CD8-positive, alpha-beta memory T cell (primary cell): ENCODE results near the gene FADS1. TPM values are rescaled to one million over a fixed set of nuclear protein-coding genes. Genes with fewer than 3 reads are reported as not detected.

Experiments
- CTCF ChIA-PET: fragments of 350-600 bp; sonication (Branson Sonifier 250); formaldehyde crosslinking; loops from one replicate; lab custom pipeline; 2021; ENCODE audit warnings: antibody characterized with exemption; lab: Charles Lee
- POLR2A ChIA-PET: fragments of 350-600 bp; sonication (Branson Sonifier 250); formaldehyde crosslinking; loops from one replicate; lab custom pipeline; 2021; ENCODE audit warnings: antibody characterized with exemption; lab: Charles Lee
- DNase-seq, 5 donors: peaks; one replicate each; pipeline versions ENCODE4 v3.0.0 to v3.0.0-alpha.2; 2020 to 2022; ENCODE audit warnings: mixed read lengths in 1 of 5
- H3K27ac ChIP-seq: one replicate; pipeline ENCODE4 v1.7.0; 2013; ENCODE audit warnings: low read depth, mild to moderate bottlenecking, low read length, moderate library complexity
- H3K27me3 ChIP-seq: 2 replicates; pipeline ENCODE4 v1.7.0; 2013; ENCODE audit warnings: low read length, mild to moderate bottlenecking; ENCODE audit not compliant: insufficient read depth, poor library complexity, severe bottlenecking
- H3K36me3 ChIP-seq: 2 replicates; pipeline ENCODE4 v1.7.0; 2013; ENCODE audit warnings: mild to moderate bottlenecking, low read length, moderate library complexity; ENCODE audit not compliant: insufficient read depth
- H3K4me1 ChIP-seq: 2 replicates; pipeline ENCODE4 v1.7.0; 2013; ENCODE audit warnings: mild to moderate bottlenecking, low read length, moderate library complexity; ENCODE audit not compliant: insufficient read depth
- H3K4me3 ChIP-seq: 2 replicates; pipeline ENCODE4 v1.7.0; 2013; ENCODE audit warnings: mild to moderate bottlenecking, low read length
- H3K9me3 ChIP-seq: 2 replicates; pipeline ENCODE4 v1.7.0; 2013; ENCODE audit warnings: mild to moderate bottlenecking, low read length
- H3K27ac Mint-ChIP-seq, 8 donors: one replicate each; pipeline ENCODE4 v1.8.0; 2020 to 2021; ENCODE audit warnings: mixed read lengths in 8 of 8, mild to moderate bottlenecking in 6 of 8, inconsistent platforms in 3 of 8, moderate library complexity in 3 of 8
- H3K27me3 Mint-ChIP-seq, 2 donors: one replicate each; pipeline ENCODE4 v1.8.0; 2020 to 2021; ENCODE audit warnings: mixed read lengths in 2 of 2, mild to moderate bottlenecking in 1 of 2, moderate library complexity in 1 of 2
- H3K36me3 Mint-ChIP-seq, 3 donors: one replicate each; pipeline ENCODE4 v1.8.0; 2020 to 2021; ENCODE audit warnings: mixed read lengths in 3 of 3, inconsistent platforms in 1 of 3, mild to moderate bottlenecking in 1 of 3
- H3K4me1 Mint-ChIP-seq, 3 donors: one replicate each; pipeline ENCODE4 v1.8.0; 2020 to 2021; ENCODE audit warnings: mixed read lengths in 3 of 3, inconsistent platforms in 1 of 3, mild to moderate bottlenecking in 1 of 3
- H3K4me3 Mint-ChIP-seq, 7 donors: one replicate each; pipeline ENCODE4 v1.8.0; 2020 to 2021; ENCODE audit warnings: mixed read lengths in 7 of 7, mild to moderate bottlenecking in 6 of 7, moderate library complexity in 4 of 7, inconsistent platforms in 2 of 7
- H3K9me3 Mint-ChIP-seq, 5 donors: one replicate each; pipeline ENCODE4 v1.8.0; 2020 to 2022; ENCODE audit warnings: mixed read lengths in 5 of 5, mild to moderate bottlenecking in 3 of 5, moderate library complexity in 2 of 5, inconsistent platforms in 1 of 5
- polyA plus RNA-seq: library from polyadenylated mRNA; unstranded; fragments of 300-500 nt; fragmentation: Illumina TruSeq; gene quantifications from one replicate; pipeline ENCODE4 v1.2.3, GENCODE V29; 2021
- total RNA-seq, 2 experiments: library from RNA; stranded (reverse); gene quantifications; one replicate each; pipeline ENCODE4 v1.2.3, GENCODE V29; 2021

FADS1 gene
- total and polyA plus RNA-seq, 3 experiments from 2014 or later = 1.4 to 6.3 (median 6.3) TPM

DNA sequence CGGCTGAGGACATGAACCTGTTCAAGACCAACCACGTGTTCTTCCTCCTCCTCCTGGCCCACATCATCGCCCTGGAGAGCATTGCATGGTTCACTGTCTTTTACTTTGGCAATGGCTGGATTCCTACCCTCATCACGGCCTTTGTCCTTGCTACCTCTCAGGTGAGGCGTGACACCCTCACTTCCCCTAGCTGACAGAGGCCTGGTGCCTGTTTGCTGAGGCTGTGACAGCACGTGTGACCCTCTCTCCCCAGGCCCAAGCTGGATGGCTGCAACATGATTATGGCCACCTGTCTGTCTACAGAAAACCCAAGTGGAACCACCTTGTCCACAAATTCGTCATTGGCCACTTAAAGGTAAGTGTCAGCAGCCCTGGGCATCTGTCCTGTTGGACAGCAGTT lies 23.6 kb upstream of the FADS1 start:
- no peaks in the 10 kb centered on the region for H3K27me3 ChIP-seq
- no peaks in the 10 kb centered on the region for H3K36me3 ChIP-seq
- H3K4me3 ChIP-seq = no peak overlapping the region
- Mint-ChIP-seq H3K27ac (peak overlapping the region in 1 of 8 donors; percentile 72), H3K27me3 (peaks cover 0 to 1% of the 10 kb centered on the region in 2 donors), H3K9me3 (no peaks in the 10 kb centered on the region), H3K4me3 (peak overlapping the region in 1 of 7 donors; percentile 44), H3K4me1 (peaks cover 4 to 6% (median 5%) of the 10 kb centered on the region in 3 donors), H3K36me3 (peaks cover 0 to 5% (median 0%) of the 10 kb centered on the region in 3 donors)
- H3K27ac ChIP-seq = no peak overlapping the region
- DNase-seq = no peak
- H3K4me1 ChIP-seq = peaks cover 2% of the 10 kb centered on the region
- ChIA-PET CTCF (no interaction called here), POLR2A (no interaction called here)
- no peaks in the 10 kb centered on the region for H3K9me3 ChIP-seq

GRCh38 chr11:61839742-61840141 lies 22.9 kb upstream of the FADS1 start:
- POLR2A ChIA-PET = no interaction called here
- peaks cover 0 to 5% (median 0%) of the 10 kb centered on the region in 3 donors for H3K36me3 Mint-ChIP-seq

GRCh38 chr11:61838921-61839320 lies 22.1 kb upstream of the FADS1 start:
- no peak overlapping the region for H3K4me3 Mint-ChIP-seq
- H3K9me3 ChIP-seq = no peaks in the 10 kb centered on the region
- no peak overlapping the region for H3K27ac ChIP-seq
- POLR2A ChIA-PET = no interaction called here
- no peak overlapping the region for H3K4me3 ChIP-seq
- CTCF ChIA-PET = interaction anchor here (1.3 kb wide), 1 partner anchor 59 kb away, joined by 3 read pairs; no protein-coding TSS in a partner anchor
- H3K9me3 Mint-ChIP-seq = no peaks in the 10 kb centered on the region
- DNase-seq = no peak
- no peaks in the 10 kb centered on the region for H3K36me3 ChIP-seq
- no peaks in the 10 kb centered on the region for H3K27me3 ChIP-seq
- H3K4me1 Mint-ChIP-seq = peaks cover 14 to 19% (median 17%) of the 10 kb centered on the region in 3 donors
- H3K36me3 Mint-ChIP-seq = peaks cover 0 to 5% (median 0%) of the 10 kb centered on the region in 3 donors
- no peak overlapping the region for H3K27ac Mint-ChIP-seq
- peaks cover 16% of the 10 kb centered on the region for H3K4me1 ChIP-seq
- peaks cover 0 to 1% of the 10 kb centered on the region in 2 donors for H3K27me3 Mint-ChIP-seq

More at GRCh38 chr11:61839742-61840141, 22.9 kb upstream of the FADS1 start:
- CTCF ChIA-PET = no interaction called here
- H3K9me3 Mint-ChIP-seq = no peaks in the 10 kb centered on the region
- no peaks in the 10 kb centered on the region for H3K9me3 ChIP-seq
- no peak overlapping the region for H3K4me3 ChIP-seq
- no peaks in the 10 kb centered on the region for H3K36me3 ChIP-seq
- H3K4me3 Mint-ChIP-seq = no peak overlapping the region
- H3K27ac ChIP-seq = no peak overlapping the region
- H3K27me3 ChIP-seq = no peaks in the 10 kb centered on the region
- H3K4me1 ChIP-seq = peaks cover 8% of the 10 kb centered on the region
- H3K27ac Mint-ChIP-seq = no peak overlapping the region
- DNase-seq = no peak
- H3K27me3 Mint-ChIP-seq = peaks cover 0 to 1% of the 10 kb centered on the region in 2 donors
- peaks cover 6 to 11% (median 10%) of the 10 kb centered on the region in 3 donors for H3K4me1 Mint-ChIP-seq

DNA sequence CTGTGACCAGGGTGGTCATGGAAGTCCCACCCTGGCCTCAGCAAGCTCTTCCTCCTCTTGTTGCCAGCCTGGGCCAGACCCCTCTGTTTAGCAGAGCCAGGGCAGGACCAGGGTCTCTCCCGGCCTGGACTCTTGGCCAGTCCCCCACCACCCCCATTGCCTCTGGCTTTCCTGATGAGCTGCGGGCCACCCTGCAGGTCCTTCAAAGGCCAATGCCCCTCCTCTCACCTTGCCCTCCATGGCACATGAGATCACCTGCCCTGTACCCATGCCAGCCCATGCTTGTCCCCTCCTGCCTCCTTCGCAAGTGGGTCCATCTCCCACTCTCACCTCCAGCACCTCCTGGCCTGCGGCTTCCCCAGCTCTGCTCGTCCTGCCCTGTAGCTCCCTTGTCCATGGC lies 21.7 kb upstream of the FADS1 start:
- CTCF ChIA-PET = interaction anchor here (1.3 kb wide), 1 partner anchor 60 kb away, joined by 3 read pairs; no protein-coding TSS in a partner anchor
- no peak for DNase-seq
- Mint-ChIP-seq H3K4me3 (no peak overlapping the region), H3K9me3 (no peaks in the 10 kb centered on the region), H3K27me3 (peaks cover 1% of the 10 kb centered on the region in 2 donors), H3K36me3 (peaks cover 0 to 5% (median 0%) of the 10 kb centered on the region in 3 donors), H3K27ac (no peak overlapping the region), H3K4me1 (peaks cover 18 to 23% (median 21%) of the 10 kb centered on the region in 3 donors)
- POLR2A ChIA-PET = no interaction called here
- H3K27me3 ChIP-seq = no peaks in the 10 kb centered on the region
- no peaks in the 10 kb centered on the region for H3K36me3 ChIP-seq
- no peak overlapping the region for H3K4me3 ChIP-seq
- no peak overlapping the region for H3K27ac ChIP-seq
- no peaks in the 10 kb centered on the region for H3K9me3 ChIP-seq
- H3K4me1 ChIP-seq = peaks cover 20% of the 10 kb centered on the region

- H3K4me1 ChIP-seq = peaks cover 23% of the 10 kb centered on the region
- H3K27me3 ChIP-seq = no peaks in the 10 kb centered on the region
- ChIA-PET CTCF (interaction anchor here (0.8 kb wide), 1 partner anchor 61 kb away, joined by 3 read pairs; no protein-coding TSS in a partner anchor), POLR2A (no interaction called here)
- Mint-ChIP-seq H3K9me3 (no peaks in the 10 kb centered on the region), H3K27me3 (peaks cover 1 to 3% of the 10 kb centered on the region in 2 donors), H3K4me1 (peaks cover 18 to 31% (median 26%) of the 10 kb centered on the region in 3 donors), H3K36me3 (peaks cover 0 to 5% (median 0%) of the 10 kb centered on the region in 3 donors), H3K27ac (no peak overlapping the region), H3K4me3 (peak overlapping the region in 1 of 7 donors; percentile 13)
- H3K27ac ChIP-seq = no peak overlapping the region
- H3K4me3 ChIP-seq = no peak overlapping the region
- H3K9me3 ChIP-seq = no peaks in the 10 kb centered on the region
- no peak for DNase-seq
- H3K36me3 ChIP-seq = no peaks in the 10 kb centered on the region
Measured at GRCh38 chr11:61837411-61838005, 20.7 kb upstream of the FADS1 start.

- peaks cover 5 to 10% of the 10 kb centered on the region in 2 donors for H3K27me3 Mint-ChIP-seq
- no peaks in the 10 kb centered on the region for H3K36me3 ChIP-seq
- H3K27ac Mint-ChIP-seq = peak overlapping the region in 3 of 8 donors; percentile 41 to 79 (median 58)
- CTCF ChIA-PET = interaction anchor here (1.2 kb wide), 1 partner anchor 39 kb away, joined by 3 read pairs; no protein-coding TSS in a partner anchor
- no peak for DNase-seq
- H3K4me3 Mint-ChIP-seq = no peak overlapping the region
- no peaks in the 10 kb centered on the region for H3K27me3 ChIP-seq
- peak overlapping the region; percentile 71 for H3K27ac ChIP-seq
- no peaks in the 10 kb centered on the region for H3K9me3 ChIP-seq
- peaks cover 0 to 5% (median 0%) of the 10 kb centered on the region in 3 donors for H3K36me3 Mint-ChIP-seq
- H3K4me1 ChIP-seq = peaks cover 23% of the 10 kb centered on the region
- POLR2A ChIA-PET = no interaction called here
- no peaks in the 10 kb centered on the region for H3K9me3 Mint-ChIP-seq
- H3K4me3 ChIP-seq = no peak overlapping the region
- H3K4me1 Mint-ChIP-seq = peaks cover 18 to 41% (median 26%) of the 10 kb centered on the region in 3 donors
Measured at GRCh38 chr11:61836193-61836592, 19.4 kb upstream of the FADS1 start.

DNA sequence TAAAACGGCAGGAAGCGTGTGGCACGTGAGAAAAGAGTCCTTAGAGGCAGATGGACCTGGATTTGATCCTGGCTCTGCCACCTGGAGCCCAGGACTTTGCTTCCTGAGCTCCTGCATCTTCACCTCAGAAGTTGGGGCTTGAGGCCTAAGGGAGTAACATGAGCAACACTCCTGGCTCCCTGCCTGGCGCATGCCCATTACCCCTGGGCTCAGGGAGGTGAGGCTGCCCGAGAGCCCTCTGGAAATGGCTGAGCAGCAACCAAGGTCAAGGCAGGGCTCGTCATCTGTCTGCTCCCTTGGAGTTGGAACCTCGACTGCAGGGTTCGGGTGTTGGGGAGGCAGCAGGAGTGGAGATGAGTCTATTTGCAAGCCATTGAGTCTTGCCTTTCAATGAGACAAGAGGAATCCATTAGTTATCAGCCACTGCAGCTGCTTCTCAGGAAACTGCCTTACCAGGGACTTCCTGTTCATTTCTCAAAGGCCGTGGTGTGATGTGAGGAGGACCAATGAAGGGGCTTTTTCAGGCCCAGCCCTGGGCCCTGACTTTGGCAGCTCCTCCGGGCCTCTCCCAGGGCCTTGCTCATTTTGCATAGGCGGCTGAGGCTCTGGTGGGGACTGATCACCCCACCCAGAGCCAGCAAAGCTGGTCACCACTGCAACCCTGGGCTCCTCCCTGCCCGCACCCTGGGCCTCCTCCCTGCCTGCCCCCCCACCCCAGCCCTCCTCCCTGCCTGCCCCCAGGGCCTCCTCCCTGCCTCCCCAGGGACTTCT lies 17.7 kb upstream of the FADS1 start:
- H3K4me1 Mint-ChIP-seq = peaks cover 21 to 59% (median 29%) of the 10 kb centered on the region in 3 donors
- no peaks in the 10 kb centered on the region for H3K27me3 ChIP-seq
- peaks cover 27% of the 10 kb centered on the region for H3K4me1 ChIP-seq
- ChIA-PET CTCF (interaction anchor here (1.0 kb wide), 1 partner anchor 37 kb away, joined by 3 read pairs; no protein-coding TSS in a partner anchor), POLR2A (interaction anchor here (0.6 to 1.4 kb wide), 2 partner anchors 19 to 248 kb away, joined by 3 read pairs; no protein-coding TSS in a partner anchor)
- H3K27me3 Mint-ChIP-seq = peaks cover 13 to 25% of the 10 kb centered on the region in 2 donors
- H3K36me3 Mint-ChIP-seq = no peaks in the 10 kb centered on the region
- no peaks in the 10 kb centered on the region for H3K9me3 ChIP-seq
- H3K27ac ChIP-seq = peak overlapping the region; percentile 71
- H3K4me3 Mint-ChIP-seq = peak overlapping the region in 2 of 7 donors; percentile 61 to 69
- no peaks in the 10 kb centered on the region for H3K9me3 Mint-ChIP-seq
- no peaks in the 10 kb centered on the region for H3K36me3 ChIP-seq
- peak in 4 of 5 donors; percentile 24 to 59 (median 34) for DNase-seq
- H3K4me3 ChIP-seq = no peak overlapping the region
- H3K27ac Mint-ChIP-seq = peak overlapping the region in 6 of 8 donors; percentile 15 to 98 (median 58)
